Vagina (tissue), 2 donors: ENCODE results near the gene KIAA0513.

Experiments used
- CTCF ChIP-seq, 3 experiments: fragments of 450-650 bp in 2 of 3; fragments of 200-600 bp in 1 of 3; sonication (generic) in 1 of 3; IDR thresholded peaks; one replicate each; pipeline ENCODE4 v1.5.1; 2017 to 2019; ENCODE audit warnings: antibody characterized with exemption in 3 of 3, mild to moderate bottlenecking in 2 of 3, moderate library complexity in 2 of 3
- POLR2A ChIP-seq, 2 donors: fragments of 450-650 bp; IDR thresholded peaks; one replicate each; pipeline ENCODE4 v1.6.1; 2017; ENCODE audit warnings: antibody characterized with exemption in 2 of 2, mild to moderate bottlenecking in 2 of 2, moderate library complexity in 2 of 2
- POLR2AphosphoS5 ChIP-seq, 2 donors: sonication (generic); formaldehyde crosslinking; IDR thresholded peaks; one replicate each; pipeline ENCODE4 v1.9.0; 2017; ENCODE audit warnings: antibody characterized with exemption in 2 of 2, mild to moderate bottlenecking in 2 of 2, low read depth in 1 of 2; ENCODE audit not compliant: insufficient read depth in 1 of 2

GRCh38 chr16:85126394-85126704, 98.8 kb downstream of the KIAA0513 start:
- TF ChIP-seq CTCF (IDR thresholded peaks at IDR 0.05) (no peak), POLR2A (IDR thresholded peaks at IDR 0.05) (no peak), POLR2AphosphoS5 (IDR thresholded peaks at IDR 0.05; ENCODE audit: insufficient read depth in 1 of 2, low read depth in 1 of 2) (no peak)
